Osteoblast (primary cell): ENCODE data around the gene VWA2. TPM values are rescaled to one million over a fixed set of nuclear protein-coding genes. Genes with fewer than 3 reads are reported as not detected.

ENCODE experiments used
- DNase-seq: peaks from one replicate; pipeline ENCODE4 v3.0.0; 2011; ENCODE audit warnings: low spot score, mixed read lengths; ENCODE audit not compliant: insufficient read length; ENCODE audit errors: missing footprints
- H2AFZ ChIP-seq: 2 replicates; pipeline ENCODE4 v1.6.0; 2011; ENCODE audit warnings: mild to moderate bottlenecking, low read length
- H3K27ac ChIP-seq: 2 replicates; pipeline ENCODE4 v1.5.1; 2011; ENCODE audit warnings: mild to moderate bottlenecking, low read depth, low read length, moderate library complexity
- H3K27me3 ChIP-seq: 2 replicates; pipeline ENCODE4 v1.6.0; 2012; ENCODE audit warnings: mild to moderate bottlenecking, control low read depth, inconsistent platforms, low read length, moderate library complexity; ENCODE audit not compliant: insufficient read depth
- H3K36me3 ChIP-seq: 2 replicates; pipeline ENCODE4 v1.5.1; 2011; ENCODE audit warnings: mild to moderate bottlenecking, low read length, control low read depth, moderate library complexity; ENCODE audit not compliant: insufficient read depth
- H3K4me1 ChIP-seq: 2 replicates; pipeline ENCODE4 v1.5.1; 2011; ENCODE audit warnings: mild to moderate bottlenecking, low read length, control low read depth, moderate library complexity; ENCODE audit not compliant: insufficient read depth
- H3K4me2 ChIP-seq: 2 replicates; pipeline ENCODE4 v1.6.0; 2011; ENCODE audit warnings: mild to moderate bottlenecking, low read length; ENCODE audit not compliant: insufficient read depth
- H3K4me3 ChIP-seq: fragments of 200-600 bp; sonication (generic); 3 replicates; pipeline ENCODE4 v1.5.1; 2012; ENCODE audit warnings: mild to moderate bottlenecking, low read length, inconsistent platforms; ENCODE audit not compliant: insufficient read depth
- H3K79me2 ChIP-seq: 2 replicates; pipeline ENCODE4 v1.6.0; 2012; ENCODE audit warnings: mild to moderate bottlenecking, low read length, control low read depth, inconsistent platforms; ENCODE audit not compliant: insufficient read depth
- H3K9me3 ChIP-seq: 2 replicates; pipeline ENCODE4 v1.5.1; 2011; ENCODE audit warnings: low read depth, low read length, control low read depth
- H4K20me1 ChIP-seq: 2 replicates; pipeline ENCODE4 v1.6.0; 2012; ENCODE audit warnings: mild to moderate bottlenecking, low read length, control low read depth; ENCODE audit not compliant: insufficient read depth
- CTCF ChIP-seq: IDR thresholded peaks from 2 replicates; pipeline ENCODE4 v1.5.1; 2011; ENCODE audit warnings: mild to moderate bottlenecking, low read depth, low read length, moderate library complexity; ENCODE audit errors: extremely low read depth
- total RNA-seq: library from RNA; depleted of rRNA; stranded (reverse); fragments of >200 nt; gene quantifications from 2 replicates; pipeline ENCODE4 v1.2.3, GENCODE V29; 2012

The VWA2 gene
- total RNA-seq, 1 donor = under 0.01 TPM

GRCh38 chr10:114212153-114212552, 26.9 kb upstream of the VWA2 start:
- TF ChIP-seq CTCF = no peak
- Histone ChIP-seq H3K79me2 (no peaks in the 10 kb centered on the region), H3K4me2 (no peak overlapping the region), H3K9me3 (no peaks in the 10 kb centered on the region), H3K4me1 (no peaks in the 10 kb centered on the region), H4K20me1 (no peaks in the 10 kb centered on the region), H3K36me3 (no peaks in the 10 kb centered on the region), H2AFZ (no peak overlapping the region), H3K27me3 (no peaks in the 10 kb centered on the region), H3K4me3 (no peak overlapping the region), H3K27ac (no peak overlapping the region)
- DNase-seq = no peak

- no peak overlapping the region for H3K27ac ChIP-seq
- H4K20me1 ChIP-seq = no peaks in the 10 kb centered on the region
- H3K4me2 ChIP-seq = no peak overlapping the region
- no peaks in the 10 kb centered on the region for H3K4me1 ChIP-seq
- H3K27me3 ChIP-seq = no peaks in the 10 kb centered on the region
- no peaks in the 10 kb centered on the region for H3K9me3 ChIP-seq
- H3K79me2 ChIP-seq = no peaks in the 10 kb centered on the region
- DNase-seq = no peak
- no peak for TF ChIP-seq CTCF
- no peak overlapping the region for H3K4me3 ChIP-seq
- H3K36me3 ChIP-seq = no peaks in the 10 kb centered on the region
- H2AFZ ChIP-seq = no peak overlapping the region
Measured at GRCh38 chr10:114215033-114215432, 24.0 kb upstream of the VWA2 start.

- no peak overlapping the region for H3K4me2 ChIP-seq
- no peaks in the 10 kb centered on the region for H4K20me1 ChIP-seq
- no peak overlapping the region for H2AFZ ChIP-seq
- H3K27ac ChIP-seq = no peak overlapping the region
- no peaks in the 10 kb centered on the region for H3K9me3 ChIP-seq
- no peaks in the 10 kb centered on the region for H3K79me2 ChIP-seq
- no peaks in the 10 kb centered on the region for H3K36me3 ChIP-seq
- H3K27me3 ChIP-seq = peaks cover 6% of the 10 kb centered on the region
- no peak for TF ChIP-seq CTCF
- DNase-seq = no peak
- no peak overlapping the region for H3K4me3 ChIP-seq
- H3K4me1 ChIP-seq = no peaks in the 10 kb centered on the region
Measured at GRCh38 chr10:114220281-114220680, 18.8 kb upstream of the VWA2 start.

- Histone ChIP-seq H3K4me2 (no peak overlapping the region), H3K4me1 (no peaks in the 10 kb centered on the region), H3K36me3 (no peaks in the 10 kb centered on the region), H3K4me3 (no peak overlapping the region), H3K79me2 (no peaks in the 10 kb centered on the region), H4K20me1 (no peaks in the 10 kb centered on the region), H2AFZ (no peak overlapping the region), H3K27ac (no peak overlapping the region), H3K9me3 (no peaks in the 10 kb centered on the region), H3K27me3 (peaks cover 7% of the 10 kb centered on the region)
- TF ChIP-seq CTCF = no peak
- DNase-seq = no peak
Measured at GRCh38 chr10:114221235-114221634, 17.8 kb upstream of the VWA2 start.
